Neural progenitor cell (in vitro differentiated cells): ENCODE results near the gene PRDX2. TPM values are rescaled to one million over a fixed set of nuclear protein-coding genes. Genes with fewer than 3 reads are reported as not detected.
"Not testable (repeated sequence)": the region's sequence is repeated elsewhere in the genome, so short reads cannot be mapped to it uniquely, and the experiment has no call there.

Experiments used
- DNase-seq: peaks from one replicate; pipeline ENCODE4 v3.0.0-alpha.2; 2016; ENCODE audit warnings: low spot score
- H2AFZ ChIP-seq: fragments of 200-600 bp; sonication (generic); replicated peaks from 2 replicates; pipeline ENCODE4 v1.6.1; 2016; ENCODE audit warnings: antibody characterized with exemption
- H3F3A ChIP-seq: fragments of 200-600 bp; sonication (generic); 2 replicates; pipeline ENCODE4 v1.6.1; 2016; ENCODE audit warnings: antibody characterized with exemption, low read depth
- H3K27ac ChIP-seq: fragments of 200-600 bp; sonication (generic); 2 replicates; pipeline ENCODE4 v1.5.1; 2016; ENCODE audit warnings: mild to moderate bottlenecking
- H3K27me3 ChIP-seq: fragments of 200-600 bp; sonication (generic); 2 replicates; pipeline ENCODE4 v1.6.1; 2016; ENCODE audit warnings: mild to moderate bottlenecking, moderate library complexity
- H3K36me3 ChIP-seq: fragments of 200-600 bp; sonication (generic); 2 replicates; pipeline ENCODE4 v1.5.1; 2016
- H3K4me1 ChIP-seq: fragments of 200-600 bp; sonication (generic); 2 replicates; pipeline ENCODE4 v1.6.1; 2016; ENCODE audit warnings: mixed run types
- H3K4me2 ChIP-seq: fragments of 200-600 bp; sonication (generic); 2 replicates; pipeline ENCODE4 v1.6.1; 2016
- H3K4me3 ChIP-seq: fragments of 200-600 bp; sonication (generic); 2 replicates; pipeline ENCODE4 v1.5.1; 2016
- H3K79me2 ChIP-seq: fragments of 200-600 bp; sonication (generic); 2 replicates; pipeline ENCODE4 v1.6.1; 2016; ENCODE audit warnings: low read depth
- H3K9ac ChIP-seq: fragments of 200-600 bp; sonication (generic); 2 replicates; pipeline ENCODE4 v1.6.1; 2016
- H3K9me3 ChIP-seq: fragments of 200-600 bp; sonication (generic); 2 replicates; pipeline ENCODE4 v1.5.1; 2016; ENCODE audit warnings: low read depth
- H4K20me1 ChIP-seq: fragments of 200-600 bp; sonication (generic); 2 replicates; pipeline ENCODE4 v1.6.1; 2016; ENCODE audit warnings: low read depth
- H3K27ac Mint-ChIP-seq: 3 replicates; pipeline ENCODE4 v1.8.0; 2021; ENCODE audit warnings: mixed read lengths
- H3K27me3 Mint-ChIP-seq: 2 replicates; pipeline ENCODE4 v1.8.0; 2022; ENCODE audit warnings: low read depth, mild to moderate bottlenecking, inconsistent platforms, moderate library complexity, mixed read lengths; ENCODE audit not compliant: insufficient read depth
- H3K36me3 Mint-ChIP-seq: 3 replicates; pipeline ENCODE4 v1.8.0; 2021; ENCODE audit warnings: mixed read lengths
- H3K4me1 Mint-ChIP-seq: 3 replicates; pipeline ENCODE4 v1.8.0; 2021; ENCODE audit warnings: mixed read lengths
- H3K4me3 Mint-ChIP-seq: 3 replicates; pipeline ENCODE4 v1.8.0; 2021; ENCODE audit warnings: mild to moderate bottlenecking, moderate library complexity, mixed read lengths
- H3K9me3 Mint-ChIP-seq: 3 replicates; pipeline ENCODE4 v1.8.0; 2020; ENCODE audit warnings: mixed read lengths
- CTCF ChIP-seq: fragments of 200-600 bp; sonication (generic); IDR thresholded peaks from 2 replicates; pipeline ENCODE4 v1.5.1; 2017; ENCODE audit warnings: antibody characterized with exemption, mild to moderate bottlenecking
- EZH2 ChIP-seq: fragments of 200-600 bp; sonication (generic); IDR thresholded peaks from 2 replicates; pipeline ENCODE4 v1.6.1; 2017; ENCODE audit warnings: antibody characterized with exemption, mild to moderate bottlenecking, moderate library complexity
- EZH2phosphoT487 ChIP-seq: fragments of 200-600 bp; sonication (generic); IDR thresholded peaks from 2 replicates; pipeline ENCODE4 v1.6.1; 2017; ENCODE audit warnings: antibody characterized with exemption
- total RNA-seq: library from RNA; depleted of rRNA; stranded (reverse); fragments of >200 nt; gene quantifications from 2 replicates; pipeline ENCODE4 v1.2.3, GENCODE V29; 2015; ENCODE audit warnings: low replicate concordance

PRDX2 gene
- total RNA-seq, 1 donor from 2014 or later, result 463 TPM

GRCh38 chr19:12828494-12828893, 26.9 kb upstream of the PRDX2 start:
- TF ChIP-seq EZH2 (no peak), EZH2phosphoT487 (no peak)
- Mint-ChIP-seq H3K9me3 (peaks cover 11% of the 10 kb centered on the region), H3K36me3 (no peaks in the 10 kb centered on the region), H3K27me3 (peaks cover 45% of the 10 kb centered on the region), H3K4me1 (peaks cover 23% of the 10 kb centered on the region), H3K27ac (no peak overlapping the region), H3K4me3 (no peak overlapping the region)
- Histone ChIP-seq H4K20me1 (peaks cover 48% of the 10 kb centered on the region), H3K4me2 (peak overlapping the region; percentile 50), H3K9ac (no peak overlapping the region), H3K27ac (no peak overlapping the region), H2AFZ (no peak overlapping the region), H3K27me3 (peaks cover 57% of the 10 kb centered on the region), H3K4me1 (no peaks in the 10 kb centered on the region), H3K4me3 (peak overlapping the region; percentile 21), H3K79me2 (no peaks in the 10 kb centered on the region), H3K36me3 (no peaks in the 10 kb centered on the region), H3F3A (peaks cover 37% of the 10 kb centered on the region), H3K9me3 (no peaks in the 10 kb centered on the region)
- DNase-seq, result peak; percentile 79

GRCh38 chr19:12825254-12826131, 23.9 kb upstream of the PRDX2 start:
- Mint-ChIP-seq H3K4me3 (peak overlapping the region; percentile 71), H3K9me3 (peaks cover 10% of the 10 kb centered on the region), H3K27me3 (peaks cover 21% of the 10 kb centered on the region), H3K36me3 (no peaks in the 10 kb centered on the region), H3K4me1 (peaks cover 7% of the 10 kb centered on the region), H3K27ac (no peak overlapping the region)
- no peaks in the 10 kb centered on the region for H3K9me3 ChIP-seq
- peak overlapping the region; percentile 28 for H3K4me3 ChIP-seq
- H3K79me2 ChIP-seq, result no peaks in the 10 kb centered on the region
- peaks cover 27% of the 10 kb centered on the region for H3K27me3 ChIP-seq
- H3F3A ChIP-seq, result peaks cover 34% of the 10 kb centered on the region
- peak overlapping the region; percentile 78 for H2AFZ ChIP-seq
- peaks cover 18% of the 10 kb centered on the region for H4K20me1 ChIP-seq
- peak overlapping the region; percentile 33 for H3K4me2 ChIP-seq
- H3K27ac ChIP-seq, result no peak overlapping the region
- no peaks in the 10 kb centered on the region for H3K4me1 ChIP-seq
- TF ChIP-seq CTCF, result peak; percentile 80
- TF ChIP-seq EZH2, result no peak
- no peak for TF ChIP-seq EZH2phosphoT487
- H3K9ac ChIP-seq, result no peak overlapping the region
- no peaks in the 10 kb centered on the region for H3K36me3 ChIP-seq
- DNase-seq, result peak; percentile 92

GRCh38 chr19:12821761-12822160, 20.2 kb upstream of the PRDX2 start:
- no peak overlapping the region for H3K27ac ChIP-seq
- TF ChIP-seq EZH2, result no peak
- TF ChIP-seq EZH2phosphoT487, result no peak
- TF ChIP-seq CTCF, result no peak
- H3K79me2 ChIP-seq, result no peaks in the 10 kb centered on the region
- Mint-ChIP-seq H3K4me1 (peaks cover 7% of the 10 kb centered on the region), H3K27me3 (peaks cover 13% of the 10 kb centered on the region), H3K27ac (no peak overlapping the region), H3K36me3 (no peaks in the 10 kb centered on the region), H3K4me3 (no peak overlapping the region), H3K9me3 (peaks cover 7% of the 10 kb centered on the region)
- no peak overlapping the region for H3K4me3 ChIP-seq
- H3K4me1 ChIP-seq, result no peaks in the 10 kb centered on the region
- H3K9ac ChIP-seq, result no peak overlapping the region
- DNase-seq, result no peak
- no peak overlapping the region for H3K4me2 ChIP-seq
- no peaks in the 10 kb centered on the region for H3K36me3 ChIP-seq
- no peak overlapping the region for H2AFZ ChIP-seq
- H4K20me1 ChIP-seq, result no peaks in the 10 kb centered on the region
- H3K9me3 ChIP-seq, result no peaks in the 10 kb centered on the region
- peaks cover 4% of the 10 kb centered on the region for H3K27me3 ChIP-seq
- peaks cover 24% of the 10 kb centered on the region for H3F3A ChIP-seq

GRCh38 chr19:12817810-12818209, 16.2 kb upstream of the PRDX2 start:
- not testable (repeated sequence) for H3F3A ChIP-seq, H3K27me3 Mint-ChIP-seq, H3K4me1 Mint-ChIP-seq, H3K4me1 ChIP-seq, H4K20me1 ChIP-seq, H3K4me2 ChIP-seq, H3K79me2 ChIP-seq, H3K27ac ChIP-seq, H2AFZ ChIP-seq, H3K9me3 ChIP-seq, H3K9ac ChIP-seq, H3K27ac Mint-ChIP-seq, H3K4me3 Mint-ChIP-seq, DNase-seq, H3K36me3 ChIP-seq, H3K27me3 ChIP-seq, H3K4me3 ChIP-seq, H3K36me3 Mint-ChIP-seq, H3K9me3 Mint-ChIP-seq

GRCh38 chr19:12817188-12817587, 15.6 kb upstream of the PRDX2 start:
- not testable (repeated sequence) for H3K79me2 ChIP-seq, H3K27ac ChIP-seq, H3K27me3 Mint-ChIP-seq, H3K4me1 ChIP-seq, DNase-seq, H3K4me2 ChIP-seq, H3K27ac Mint-ChIP-seq, H3K4me1 Mint-ChIP-seq, H3K9me3 ChIP-seq, H3K4me3 Mint-ChIP-seq, H3K4me3 ChIP-seq, H4K20me1 ChIP-seq, H3K36me3 Mint-ChIP-seq, H3K36me3 ChIP-seq, H3K9ac ChIP-seq, H3K9me3 Mint-ChIP-seq, H3K27me3 ChIP-seq, H2AFZ ChIP-seq, H3F3A ChIP-seq
